HepG2 (cell line): ENCODE results near the gene SPATA7.

Source experiments
- CTCF ChIP-seq: sonication (generic); formaldehyde crosslinking; IDR thresholded peaks from 2 replicates; pipeline ENCODE4 v1.5.0; 2020; ENCODE audit warnings: mild to moderate bottlenecking, missing genetic modification reagents, moderate library complexity
- MEIS2 ChIP-seq: sonication (generic); formaldehyde crosslinking; IDR thresholded peaks from 2 replicates; pipeline ENCODE4 v1.9.0; 2021; ENCODE audit warnings: mild to moderate bottlenecking, missing genetic modification reagents
- NR3C1 ChIP-seq: sonication (generic); formaldehyde crosslinking; IDR thresholded peaks from 2 replicates; pipeline ENCODE4 v1.4.0; 2020; ENCODE audit warnings: missing genetic modification reagents

- peak; percentile 22; the same call in 1 of the 2 replicates for TF ChIP-seq CTCF
- TF ChIP-seq MEIS2 (CRISPR knock-in tag), result no peak
- no peak for TF ChIP-seq NR3C1 (CRISPR knock-in tag)
These were observed at the start of gene SPATA7 for GRCh38 chr14:88385212-88386101.
